Left cardiac atrium (tissue), 4 donors: ENCODE measurements around the gene SGCD. TPM values are rescaled to one million over a fixed set of nuclear protein-coding genes. Genes with fewer than 3 reads are reported as not detected.
A peak's percentile ranks its signal among the peaks of the same experiment; 100 is the strongest.

Source experiments
- ATAC-seq, 2 donors: fragments of 200-7000 bp; cut with Tn5 transposase; one replicate each; pipeline ENCODE4 v1.9.1; 2020; ENCODE audit warnings: mild to moderate bottlenecking in 2 of 2, moderate library complexity in 2 of 2
- DNase-seq: peaks from one replicate; pipeline ENCODE4 v3.0.0-alpha.2; 2020
- intact Hi-C, 2 donors: fragments of 100-400 bp; cut with DNase I; formaldehyde crosslinking; loops; one replicate each; pipeline versions ENCODE4 v1.14.1 to v1.15.1; 2022 to 2023
- total RNA-seq, 2 donors: library from RNA; stranded (reverse); fragmentation: NEBNext Ultra II Directional; extraction: Animal tissue kit (Norgen Biotek cat#: 25700); gene quantifications; one replicate each; pipeline ENCODE4 v1.2.1, GENCODE V29; 2021
- donor health status: DM: no; HTN: yes; CAD: no.
- donor health status: DM: no; HTN: yes; CAD: no; lungs with severe emphysema.
- donor health status: DM: yes; HTN: yes; CAD: no.
- donor health status: Dilated cardiomyopathy.

The SGCD gene
- total RNA-seq, 2 donors from 2014 or later, result 58.5 to 93.4 TPM

DNA sequence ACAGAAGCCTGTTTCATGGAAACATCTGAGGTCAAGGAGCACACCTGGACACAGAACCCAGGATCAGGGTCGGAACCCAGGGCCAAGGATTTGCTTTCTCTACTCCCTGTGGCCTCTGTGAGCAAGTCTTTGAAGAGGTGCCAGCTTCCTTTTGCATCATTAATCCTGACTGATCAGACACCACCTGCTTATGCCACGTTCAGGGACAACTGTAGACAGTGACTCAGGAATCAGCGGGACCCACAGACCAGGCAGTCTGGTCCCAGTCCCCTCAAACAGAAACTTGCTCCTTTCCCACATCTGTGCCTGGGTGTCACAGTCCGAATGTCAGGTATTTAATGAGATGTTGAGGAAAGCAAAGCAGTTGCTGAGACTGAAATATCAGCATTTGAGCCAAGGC, 154.8 kb downstream of the SGCD start:
- intact Hi-C loops, result no loop called here
- no peak for DNase-seq
- peak; percentile 5 to 27 for ATAC-seq

GRCh38 chr5:156482818-156483217, 155.9 kb downstream of the SGCD start:
- intact Hi-C loops, result no loop called here
- no peak for ATAC-seq
- DNase-seq, result no peak

- intact Hi-C loops, result no loop called here
- no peak for DNase-seq
- ATAC-seq, result no peak
These were observed 159.7 kb downstream of the SGCD start for GRCh38 chr5:156486394-156487238.

GRCh38 chr5:156491766-156492165, 164.8 kb downstream of the SGCD start:
- peak in 1 of 2 donors; percentile 57 for ATAC-seq
- intact Hi-C loops, result no loop called here
- DNase-seq, result no peak

DNA sequence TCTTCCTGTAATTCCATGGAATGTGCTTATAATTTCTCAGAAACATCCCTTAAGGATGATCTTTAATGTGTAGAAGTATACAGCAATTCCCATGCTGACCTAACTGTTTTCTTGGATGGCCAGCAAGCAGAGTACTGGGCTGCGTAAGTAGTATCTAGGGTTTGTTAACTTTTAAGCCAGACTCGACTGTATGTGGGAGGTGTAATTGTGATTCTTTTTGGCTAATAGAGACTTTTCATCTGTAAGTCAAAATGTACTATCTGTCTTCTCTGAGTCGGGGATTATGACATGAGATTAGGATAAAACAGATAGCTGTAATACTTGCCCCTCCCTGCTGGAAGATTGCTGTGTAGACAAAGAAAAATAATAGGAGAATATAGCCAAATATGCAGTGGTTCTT, 169.3 kb downstream of the SGCD start:
- intact Hi-C loops, result no loop called here
- ATAC-seq (peak in 1 of 2 donors; percentile 23), DNase-seq (no peak)

- DNase-seq (no peak), ATAC-seq (peak in 1 of 2 donors; percentile 85)
- intact Hi-C loops, result no loop called here
These were observed 170.8 kb downstream of the SGCD start for GRCh38 chr5:156497804-156498208.

DNA sequence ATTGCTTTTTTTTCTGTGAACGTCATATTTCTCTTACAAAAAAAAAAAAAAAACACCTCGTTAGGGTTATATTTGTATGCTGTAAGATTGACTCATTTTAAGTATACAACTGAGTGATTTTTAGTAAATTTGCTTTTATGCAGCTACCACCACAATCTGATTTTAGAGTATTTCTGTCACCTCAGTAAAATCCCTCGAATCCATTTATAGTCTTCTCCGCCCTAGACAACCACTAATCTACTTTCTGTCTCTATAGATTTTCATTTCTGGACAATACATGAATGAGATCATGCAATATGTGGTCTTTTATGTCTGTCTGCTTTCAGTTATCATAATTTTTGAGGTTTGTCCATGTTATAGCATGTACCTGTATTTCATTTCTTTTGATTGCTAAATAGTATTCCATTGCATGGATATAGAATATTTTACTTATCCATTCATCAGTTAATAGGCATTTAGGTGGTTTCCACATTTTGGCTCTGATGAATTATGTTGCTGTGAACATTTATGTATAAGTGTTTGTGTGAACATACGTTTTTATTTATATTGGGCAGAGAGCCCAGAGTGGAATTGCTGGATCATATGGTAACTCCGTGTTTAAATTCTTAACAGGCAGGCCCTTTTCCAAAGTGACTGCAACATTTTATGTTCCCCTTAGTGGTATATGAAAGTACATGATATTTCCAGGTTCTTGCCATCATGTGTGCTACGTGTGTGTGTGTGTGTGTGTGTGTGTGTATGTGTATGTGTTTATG, 171.4 kb downstream of the SGCD start:
- DNase-seq (no peak), ATAC-seq (no peak)
- intact Hi-C loops, result no loop called here

GRCh38 chr5:156500755-156501154, 173.8 kb downstream of the SGCD start:
- intact Hi-C loops, result no loop called here
- peak; percentile 29 to 63 for ATAC-seq
- no peak for DNase-seq

- no peak for DNase-seq
- intact Hi-C loops, result no loop called here
- ATAC-seq, result no peak
These were observed 178.1 kb downstream of the SGCD start for GRCh38 chr5:156505101-156505500.

DNA sequence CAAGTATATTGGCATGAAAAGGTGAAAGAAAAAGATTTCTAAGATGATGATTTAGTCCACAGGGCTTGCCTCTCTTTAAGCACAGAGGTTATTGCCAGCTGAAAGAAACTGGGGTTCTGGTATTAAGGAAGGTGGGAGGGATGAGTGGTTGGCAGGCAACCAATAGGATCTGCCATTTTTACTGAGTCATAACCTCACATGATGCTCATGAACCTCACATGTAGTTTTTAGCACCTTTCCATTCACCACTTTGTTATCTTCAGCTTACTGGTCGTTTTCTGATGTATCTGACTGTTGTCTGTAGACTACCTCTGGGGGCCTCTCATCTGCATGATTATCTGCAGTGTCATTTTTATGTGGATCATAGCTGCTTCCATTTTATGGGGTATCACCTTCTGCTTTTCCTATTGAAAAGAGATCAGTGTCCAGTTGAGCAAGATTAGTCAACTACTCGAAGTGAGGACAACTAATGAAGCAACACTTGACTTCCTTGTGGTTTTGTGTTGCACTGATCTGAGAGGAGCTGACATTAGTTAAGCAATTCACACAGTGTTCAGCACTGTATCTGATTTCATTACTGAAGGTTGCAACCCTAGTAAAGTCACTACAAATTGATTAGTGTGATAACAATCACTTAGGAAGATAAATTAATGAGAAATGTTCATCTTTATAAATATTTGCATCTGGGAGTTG, 186.3 kb downstream of the SGCD start:
- DNase-seq, result no peak
- no peak for ATAC-seq
- intact Hi-C loops, result no loop called here

DNA sequence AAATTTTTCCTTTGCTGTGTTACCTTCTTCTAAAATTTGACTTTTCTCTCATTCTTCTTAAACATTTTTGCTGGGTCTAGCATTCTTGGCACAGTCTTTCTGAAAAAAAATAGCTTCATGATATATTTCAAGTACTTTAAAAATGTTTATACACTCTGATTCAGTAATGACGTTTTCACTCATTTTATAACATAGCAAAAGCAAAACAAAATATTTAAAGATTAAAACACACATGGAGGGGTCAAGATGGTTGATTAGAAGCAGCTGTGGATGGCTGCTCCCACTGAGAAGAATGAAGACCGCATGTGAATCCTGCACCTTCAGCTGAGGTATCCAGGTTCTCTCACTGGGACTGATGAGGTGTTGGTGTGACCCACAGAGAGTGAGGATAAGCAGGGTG, 188.2 kb downstream of the SGCD start:
- DNase-seq (no peak), ATAC-seq (no peak)
- intact Hi-C loops, result no loop called here

DNA sequence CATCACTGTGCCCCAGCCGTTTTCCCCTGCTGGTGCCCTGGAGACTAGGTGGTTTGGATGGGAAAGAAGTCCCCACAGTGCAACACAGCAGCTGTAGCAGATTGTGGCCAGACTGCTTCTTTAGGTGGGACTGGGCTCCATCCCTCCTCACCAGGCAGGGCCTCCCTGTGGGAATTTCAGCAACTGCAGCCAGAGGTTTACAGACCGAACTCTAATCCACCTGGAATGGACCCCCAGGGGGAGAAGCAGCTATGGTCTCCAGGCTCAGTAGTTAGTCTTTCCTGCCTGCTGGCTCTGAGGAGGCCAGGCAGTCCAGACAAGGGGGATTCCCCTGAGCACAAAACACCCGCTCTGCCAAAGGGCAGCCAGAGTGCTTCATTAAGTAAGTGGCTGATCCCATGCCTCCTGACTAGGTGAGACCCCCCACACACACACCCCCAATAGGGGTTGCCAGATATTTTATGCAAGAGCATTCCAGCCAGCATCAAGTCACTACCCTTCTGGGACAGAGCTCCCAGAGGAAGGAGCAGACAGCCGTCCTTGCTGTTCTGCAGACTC, 188.9 kb downstream of the SGCD start:
- ATAC-seq (no peak), DNase-seq (no peak)
- intact Hi-C loops, result no loop called here

GRCh38 chr5:156522651-156523529, 195.9 kb downstream of the SGCD start:
- ATAC-seq (no peak), DNase-seq (no peak)
- intact Hi-C loops, result no loop called here

DNA sequence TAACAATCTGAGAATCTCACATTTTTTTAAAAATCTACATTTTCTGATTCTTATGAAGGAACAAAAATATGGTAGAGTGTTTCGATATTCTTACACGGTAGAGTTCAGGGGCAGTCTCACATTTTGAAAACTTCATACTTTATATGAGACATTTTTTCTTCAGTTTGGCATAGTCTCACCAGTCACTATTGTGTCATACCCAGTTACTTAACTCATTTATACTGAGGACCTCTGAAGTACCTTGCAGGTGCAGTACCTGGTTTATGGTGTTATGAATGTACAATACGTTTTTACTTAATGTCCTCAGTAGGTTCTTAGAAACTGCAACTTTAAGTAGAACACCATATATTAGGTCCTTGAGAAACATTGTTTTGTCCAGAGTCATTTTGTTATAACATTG, 196.6 kb downstream of the SGCD start:
- intact Hi-C loops, result no loop called here
- ATAC-seq, result no peak
- DNase-seq, result no peak

- intact Hi-C loops, result no loop called here
- DNase-seq, result no peak
- no peak for ATAC-seq
These were observed 199.3 kb downstream of the SGCD start for GRCh38 chr5:156526081-156526925.

DNA sequence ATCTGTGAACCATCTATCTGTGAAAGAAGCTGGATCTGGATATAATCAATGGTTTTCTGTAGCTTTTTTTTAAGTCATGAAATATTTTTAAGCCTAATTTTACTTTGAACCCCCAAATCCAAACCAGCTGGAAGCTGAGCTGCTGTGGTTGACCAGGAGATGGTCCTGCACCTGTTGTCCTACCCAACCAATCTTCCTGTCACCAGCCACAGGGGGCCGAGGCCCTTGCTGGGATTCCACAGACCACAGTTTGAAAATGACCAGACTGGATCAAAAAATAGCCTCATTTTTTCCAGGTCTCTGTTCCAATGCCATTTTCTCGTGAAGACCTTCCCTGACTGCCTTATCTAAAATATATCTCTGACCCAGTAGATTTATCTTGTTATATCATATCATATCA, 200.6 kb downstream of the SGCD start:
- intact Hi-C loops, result no loop called here
- ATAC-seq, result no peak
- no peak for DNase-seq

DNA sequence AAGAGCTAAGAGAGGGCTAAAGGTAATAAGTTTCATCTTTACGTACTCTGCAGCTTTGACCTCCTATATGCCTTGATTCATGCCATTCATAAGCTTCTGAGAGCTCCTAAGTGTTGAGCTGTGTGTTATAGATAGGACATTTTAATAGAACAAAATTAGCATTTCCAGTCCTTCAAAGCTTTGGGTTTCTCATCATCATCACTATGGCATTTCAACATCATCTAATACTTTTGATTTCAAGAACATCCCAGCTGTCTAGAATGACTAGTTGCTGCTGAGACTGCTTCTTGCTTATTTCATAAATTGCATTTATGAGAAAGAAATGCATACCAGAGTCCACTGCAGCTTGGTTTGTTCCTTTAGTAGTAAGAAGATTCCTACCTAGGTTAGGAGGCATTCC, 201.7 kb downstream of the SGCD start:
- intact Hi-C loops, result no loop called here
- no peak for DNase-seq
- ATAC-seq, result no peak

DNA sequence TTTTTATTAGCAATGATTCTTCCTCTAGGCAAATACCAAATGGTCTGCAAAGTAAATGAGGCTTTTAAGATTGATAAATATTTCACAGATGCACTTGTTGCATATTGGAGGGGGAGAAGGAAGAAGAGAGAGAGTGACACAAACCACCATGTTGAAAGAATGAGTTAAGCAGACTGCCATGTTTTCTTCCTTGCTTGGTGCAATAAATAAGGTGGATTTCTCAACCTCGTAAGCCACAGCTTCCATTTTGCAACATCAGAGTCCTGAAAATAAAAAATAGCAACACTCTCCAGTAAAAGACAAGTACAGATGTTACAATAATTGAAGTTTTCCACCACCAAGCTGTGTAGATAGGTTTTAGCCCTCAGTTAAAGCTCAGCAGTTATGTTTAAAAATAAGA, 202.9 kb downstream of the SGCD start:
- ATAC-seq, result no peak
- intact Hi-C loops, result no loop called here
- no peak for DNase-seq
